Brain microvascular endothelial cell (primary cell): ENCODE measurements around the gene POMP.

ENCODE experiments used
- DNase-seq: peaks from one replicate; pipeline ENCODE4 v3.0.0-alpha.2; 2020
- H3K27ac ChIP-seq: fragments of 250-450 bp; sonication (Bioruptor Pico); 2 replicates; pipeline ENCODE4 v1.5.1; 2020; ENCODE audit warnings: mild to moderate bottlenecking, moderate library complexity
- H3K27me3 ChIP-seq: fragments of 250-450 bp; sonication (Bioruptor Pico); replicated peaks from 2 replicates; pipeline ENCODE4 v1.5.1; 2020; ENCODE audit warnings: mild to moderate bottlenecking
- H3K36me3 ChIP-seq: fragments of 250-450 bp; sonication (Bioruptor Pico); replicated peaks from 2 replicates; pipeline ENCODE4 v1.5.1; 2020; ENCODE audit warnings: mild to moderate bottlenecking
- H3K4me3 ChIP-seq: 2 replicates; pipeline ENCODE4 v1.5.1; 2011; ENCODE audit warnings: low read depth, mild to moderate bottlenecking, control low read depth, low read length, moderate library complexity
- CTCF ChIP-seq: IDR thresholded peaks from 2 replicates; pipeline ENCODE4 v1.5.1; 2011; ENCODE audit warnings: low read depth, mild to moderate bottlenecking, moderate library complexity, low read length, control low read depth, inconsistent platforms; ENCODE audit errors: missing control alignments
- in situ Hi-C: cut with HindIII; loops from 2 replicates; pipeline ENCODE4 v1.10.0; 2017; ENCODE audit warnings: low sequenced_read_pairs, low pct_ligation_motif_present

The POMP gene

GRCh38 chr13:28622286-28622685 is 36.6 kb upstream of the POMP start:
- in situ Hi-C loops: no loop called here

GRCh38 chr13:28623782-28624706 is 34.9 kb upstream of the POMP start:
- in situ Hi-C loops: no loop called here
- no peak for TF ChIP-seq CTCF

More at GRCh38 chr13:28622286-28622685, 36.6 kb upstream of the POMP start:
- Histone ChIP-seq H3K4me3 (no peak overlapping the region), H3K27me3 (no peaks in the 10 kb centered on the region), H3K36me3 (no peaks in the 10 kb centered on the region), H3K27ac (no peak overlapping the region)
- DNase-seq: no peak
- no peak for TF ChIP-seq CTCF

GRCh38 chr13:28624707-28625432 is 34.1 kb upstream of the POMP start:
- no peak for TF ChIP-seq CTCF
- in situ Hi-C loops: loop anchor here (25.0 kb wide), 1 partner anchor 313 kb away; no protein-coding TSS in a partner anchor
- Histone ChIP-seq H3K27ac (no peak overlapping the region), H3K36me3 (no peaks in the 10 kb centered on the region), H3K27me3 (no peaks in the 10 kb centered on the region), H3K4me3 (no peak overlapping the region)
- no peak for DNase-seq

More at GRCh38 chr13:28623782-28624706, 34.9 kb upstream of the POMP start:
- Histone ChIP-seq H3K36me3 (no peaks in the 10 kb centered on the region), H3K27ac (no peak overlapping the region), H3K27me3 (no peaks in the 10 kb centered on the region), H3K4me3 (no peak overlapping the region)
- DNase-seq: no peak

DNA sequence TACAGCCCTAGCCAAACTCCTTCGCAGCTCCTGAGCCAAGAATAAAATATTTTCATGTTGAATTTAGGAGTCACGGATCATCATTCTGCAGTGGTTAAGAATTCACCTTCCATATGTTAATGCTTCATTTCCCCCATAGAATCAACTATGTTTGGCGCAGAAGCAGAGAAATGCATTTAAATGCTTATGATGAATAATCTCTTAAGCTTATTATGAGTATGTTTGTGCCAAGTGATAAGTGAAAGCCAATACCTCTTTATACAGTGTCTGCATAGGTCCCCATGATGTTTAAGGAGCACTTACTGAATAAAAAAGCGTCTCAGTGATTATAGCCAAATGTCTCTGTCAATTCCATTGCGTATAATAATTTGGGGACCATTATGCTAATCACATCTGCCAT is 32.7 kb upstream of the POMP start:
- DNase-seq: no peak
- no peak overlapping the region for H3K4me3 ChIP-seq
- H3K27me3 ChIP-seq: no peaks in the 10 kb centered on the region
- no peak overlapping the region for H3K27ac ChIP-seq
- no peak for TF ChIP-seq CTCF
- in situ Hi-C loops: loop anchor here (25.0 kb wide), 1 partner anchor 314 kb away; no protein-coding TSS in a partner anchor
- H3K36me3 ChIP-seq: no peaks in the 10 kb centered on the region

- H3K36me3 ChIP-seq: no peaks in the 10 kb centered on the region
- no peak for DNase-seq
- no peak overlapping the region for H3K27ac ChIP-seq
- H3K27me3 ChIP-seq: no peaks in the 10 kb centered on the region
- in situ Hi-C loops: loop anchor here (25.0 kb wide), 1 partner anchor 316 kb away; no protein-coding TSS in a partner anchor
- no peak overlapping the region for H3K4me3 ChIP-seq
- TF ChIP-seq CTCF: no peak
Measured at GRCh38 chr13:28628241-28628640, 30.7 kb upstream of the POMP start.
